Muscle of leg (tissue), 11 donors: ENCODE results near the gene AFG1L. TPM values are rescaled to one million over a fixed set of nuclear protein-coding genes. Genes with fewer than 3 reads are reported as not detected.
"Not testable (repeated sequence)": the region's sequence is repeated elsewhere in the genome, so short reads cannot be mapped to it uniquely, and the experiment has no call there.

Experiments
- DNase-seq: peaks from one replicate; pipeline ENCODE4 v3.0.0; 2013
- H3K27ac ChIP-seq: one replicate; pipeline ENCODE4 v1.5.1; 2013; ENCODE audit warnings: mild to moderate bottlenecking, low read length, control low read depth
- H3K27me3 ChIP-seq: one replicate; pipeline ENCODE4 v1.6.1; 2013; ENCODE audit warnings: low read length; ENCODE audit not compliant: control insufficient read depth, insufficient read depth
- H3K36me3 ChIP-seq: one replicate; pipeline ENCODE4 v1.6.1; 2013; ENCODE audit warnings: low read length; ENCODE audit not compliant: control insufficient read depth, insufficient read depth
- H3K4me1 ChIP-seq: one replicate; pipeline ENCODE4 v1.6.1; 2013; ENCODE audit warnings: low read length; ENCODE audit not compliant: control insufficient read depth, insufficient read depth
- H3K4me3 ChIP-seq: one replicate; pipeline ENCODE4 v1.5.1; 2013; ENCODE audit warnings: low read length, control low read depth
- H3K9me3 ChIP-seq: replicated peaks from 2 replicates; pipeline ENCODE4 v1.6.1; 2013; ENCODE audit warnings: low read depth, low read length; ENCODE audit not compliant: control insufficient read depth
- WGBS: methylation state at CpG from one replicate; pipeline ENCODE4 v1.1.5; 2013; ENCODE audit warnings: missing lambda C conversion rate; ENCODE audit not compliant: insufficient coverage; 5-methylcytosine and 5-hydroxymethylcytosine counted together
- polyA plus RNA-seq, 8 donors: library from polyadenylated mRNA; unstranded; fragments of 120-200 nt; gene quantifications; one replicate each; pipeline versions ENCODE4 v1.2.1 to v1.2.3, GENCODE V29; 2013; ENCODE audit warnings: inconsistent platforms in 1 of 8, low replicate concordance in 1 of 8; ENCODE audit not compliant: insufficient read length in 8 of 8, insufficient read depth in 1 of 8
- total RNA-seq: library from RNA; stranded (reverse); fragments of 120-200 nt; gene quantifications from one replicate; pipeline ENCODE4 v1.2.4, GENCODE V29; 2013

The AFG1L gene
- total and polyA plus RNA-seq, 9 donors, result 3.9 to 7.2 (median 5.1) TPM

DNA sequence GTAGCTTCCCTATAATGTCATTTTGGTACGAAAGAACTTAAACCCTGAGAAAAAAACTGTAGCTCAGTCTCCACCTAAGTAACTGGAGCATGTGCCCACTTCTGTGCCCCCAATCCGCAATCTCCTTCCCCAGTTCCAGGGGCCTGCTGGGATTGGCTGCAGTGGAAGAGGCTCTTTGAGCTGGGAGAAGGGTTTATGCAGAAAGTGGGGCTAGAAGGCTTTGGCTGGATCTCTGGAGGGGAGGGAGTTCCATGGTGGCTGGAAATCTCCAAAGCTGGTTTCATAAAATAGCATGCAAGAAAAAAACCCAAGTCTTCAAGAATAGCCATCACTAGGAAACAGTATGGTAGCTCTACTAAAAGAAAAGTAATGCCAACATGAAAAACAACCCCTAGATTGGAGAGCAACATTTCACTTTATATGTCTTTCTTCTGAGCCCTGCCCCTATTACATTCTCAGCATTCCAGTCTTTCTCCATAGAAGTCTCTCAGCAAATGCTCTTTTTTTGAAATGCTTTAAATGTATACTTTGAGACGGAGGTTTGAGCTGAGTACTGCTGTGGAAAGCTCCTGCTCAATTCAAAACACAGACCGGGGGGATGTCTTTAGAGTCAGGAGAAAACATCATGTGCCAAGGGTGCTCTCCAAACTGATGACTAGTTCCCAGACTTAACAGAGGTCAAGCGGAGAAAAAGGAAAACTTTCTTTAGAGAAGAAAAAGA, 229.8 kb downstream of the AFG1L start:
- no peaks in the 10 kb centered on the region for H3K4me1 ChIP-seq
- no peaks in the 10 kb centered on the region for H3K36me3 ChIP-seq
- no peak overlapping the region for H3K4me3 ChIP-seq
- peak; percentile 40 for DNase-seq
- H3K9me3 ChIP-seq, result no peaks in the 10 kb centered on the region
- no peak overlapping the region for H3K27ac ChIP-seq
- no peaks in the 10 kb centered on the region for H3K27me3 ChIP-seq
- WGBS, result 100% methylated on average over 1 of the region's 5 CpGs

GRCh38 chr6:108526739-108527174, 231.9 kb downstream of the AFG1L start:
- no peaks in the 10 kb centered on the region for H3K9me3 ChIP-seq
- H3K4me3 ChIP-seq, result no peak overlapping the region
- 68% methylated on average over 7 of the region's 7 CpGs for WGBS
- no peaks in the 10 kb centered on the region for H3K4me1 ChIP-seq
- peak; percentile 59 for DNase-seq
- no peak overlapping the region for H3K27ac ChIP-seq
- no peaks in the 10 kb centered on the region for H3K27me3 ChIP-seq
- no peaks in the 10 kb centered on the region for H3K36me3 ChIP-seq

DNA sequence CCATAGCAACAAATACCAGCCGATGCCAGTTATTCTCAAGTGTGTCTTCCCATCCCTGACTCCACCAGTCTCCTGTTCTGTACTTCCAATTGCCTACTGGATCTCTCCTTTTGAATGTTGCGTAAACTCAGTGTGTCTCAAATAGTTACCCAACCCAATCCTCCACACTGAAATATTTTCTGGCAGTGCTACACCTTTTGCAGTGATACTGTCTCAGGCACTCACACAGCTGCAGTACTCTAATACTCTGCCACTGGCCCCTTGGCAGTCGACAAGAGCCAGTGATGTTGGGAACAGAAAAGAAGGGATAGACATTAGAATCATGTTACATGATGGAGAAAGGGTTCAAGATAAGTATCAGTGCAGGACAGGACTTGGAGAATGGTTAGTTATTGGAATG, 234.0 kb downstream of the AFG1L start:
- no peaks in the 10 kb centered on the region for H3K27me3 ChIP-seq
- no peak overlapping the region for H3K4me3 ChIP-seq
- no peak for DNase-seq
- H3K27ac ChIP-seq, result no peak overlapping the region
- no peaks in the 10 kb centered on the region for H3K4me1 ChIP-seq
- H3K36me3 ChIP-seq, result no peaks in the 10 kb centered on the region
- 65% methylated on average over 3 of the region's 3 CpGs for WGBS
- H3K9me3 ChIP-seq, result no peaks in the 10 kb centered on the region

DNA sequence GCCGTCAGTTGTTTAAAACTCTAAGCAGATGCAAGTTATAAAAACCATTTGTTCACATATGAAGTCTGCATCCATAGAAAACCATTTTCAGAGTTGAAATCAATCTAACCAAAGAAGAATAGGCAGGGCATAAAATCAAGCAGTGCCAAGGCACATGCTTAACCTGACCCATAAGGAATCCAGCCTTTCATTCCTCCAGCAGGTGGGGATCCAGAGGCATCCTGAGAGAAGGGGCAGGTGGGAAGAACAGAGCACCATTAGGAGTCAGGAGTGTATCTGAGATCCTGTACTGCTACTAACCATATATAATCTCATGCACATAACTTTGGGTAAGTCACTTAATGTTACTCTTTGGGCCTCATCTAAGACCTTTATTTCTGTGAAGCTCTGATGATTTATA, 236.5 kb downstream of the AFG1L start:
- Histone ChIP-seq H3K27ac (no peak overlapping the region), H3K9me3 (no peaks in the 10 kb centered on the region), H3K27me3 (no peaks in the 10 kb centered on the region), H3K36me3 (no peaks in the 10 kb centered on the region), H3K4me3 (no peak overlapping the region), H3K4me1 (no peaks in the 10 kb centered on the region)
- 63% methylated on average over 1 of the region's 1 CpG for WGBS
- DNase-seq, result no peak

GRCh38 chr6:108535114-108535742, 240.4 kb downstream of the AFG1L start:
- WGBS, result 81% methylated on average over 5 of the region's 11 CpGs
- H3K4me3 ChIP-seq, result no peak overlapping the region
- H3K27me3 ChIP-seq, result no peaks in the 10 kb centered on the region
- no peak overlapping the region for H3K27ac ChIP-seq
- H3K9me3 ChIP-seq, result peaks cover under 1% of the 10 kb centered on the region
- no peaks in the 10 kb centered on the region for H3K4me1 ChIP-seq
- H3K36me3 ChIP-seq, result no peaks in the 10 kb centered on the region
- DNase-seq, result no peak

DNA sequence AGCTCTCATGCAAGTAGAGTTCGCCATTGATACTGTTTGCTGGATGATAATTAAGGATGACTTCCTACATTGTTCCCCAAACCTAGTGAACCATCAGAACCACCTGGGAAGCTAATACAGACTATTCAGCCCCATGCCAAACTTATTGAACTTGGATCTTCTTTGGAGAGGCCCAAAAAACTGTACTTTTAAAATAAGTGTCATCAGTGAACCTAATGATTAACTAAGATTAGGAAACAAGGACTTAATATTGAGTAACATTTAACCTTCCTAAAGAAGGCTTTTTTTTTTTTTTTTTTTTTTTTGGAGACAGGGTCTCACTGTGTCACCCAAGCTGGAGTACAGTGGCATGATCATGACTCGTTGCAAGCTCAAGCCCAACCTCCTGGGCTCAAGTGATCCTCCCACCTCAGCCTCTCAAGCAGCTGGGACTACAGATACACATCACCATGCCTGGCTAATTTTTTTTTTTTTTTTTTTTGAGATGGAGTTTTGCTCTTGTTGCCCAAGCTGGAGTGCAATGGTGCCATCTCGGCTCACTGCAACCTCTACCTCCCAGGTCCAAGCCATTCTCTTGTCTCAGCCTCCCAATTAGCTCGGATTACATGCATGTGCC, 241.2 kb downstream of the AFG1L start:
- no CpG with 5 or more reads among the region's 4 CpGs for WGBS
- not testable (repeated sequence) for H3K4me3 ChIP-seq, DNase-seq, H3K27ac ChIP-seq, H3K4me1 ChIP-seq, H3K27me3 ChIP-seq, H3K36me3 ChIP-seq, H3K9me3 ChIP-seq

DNA sequence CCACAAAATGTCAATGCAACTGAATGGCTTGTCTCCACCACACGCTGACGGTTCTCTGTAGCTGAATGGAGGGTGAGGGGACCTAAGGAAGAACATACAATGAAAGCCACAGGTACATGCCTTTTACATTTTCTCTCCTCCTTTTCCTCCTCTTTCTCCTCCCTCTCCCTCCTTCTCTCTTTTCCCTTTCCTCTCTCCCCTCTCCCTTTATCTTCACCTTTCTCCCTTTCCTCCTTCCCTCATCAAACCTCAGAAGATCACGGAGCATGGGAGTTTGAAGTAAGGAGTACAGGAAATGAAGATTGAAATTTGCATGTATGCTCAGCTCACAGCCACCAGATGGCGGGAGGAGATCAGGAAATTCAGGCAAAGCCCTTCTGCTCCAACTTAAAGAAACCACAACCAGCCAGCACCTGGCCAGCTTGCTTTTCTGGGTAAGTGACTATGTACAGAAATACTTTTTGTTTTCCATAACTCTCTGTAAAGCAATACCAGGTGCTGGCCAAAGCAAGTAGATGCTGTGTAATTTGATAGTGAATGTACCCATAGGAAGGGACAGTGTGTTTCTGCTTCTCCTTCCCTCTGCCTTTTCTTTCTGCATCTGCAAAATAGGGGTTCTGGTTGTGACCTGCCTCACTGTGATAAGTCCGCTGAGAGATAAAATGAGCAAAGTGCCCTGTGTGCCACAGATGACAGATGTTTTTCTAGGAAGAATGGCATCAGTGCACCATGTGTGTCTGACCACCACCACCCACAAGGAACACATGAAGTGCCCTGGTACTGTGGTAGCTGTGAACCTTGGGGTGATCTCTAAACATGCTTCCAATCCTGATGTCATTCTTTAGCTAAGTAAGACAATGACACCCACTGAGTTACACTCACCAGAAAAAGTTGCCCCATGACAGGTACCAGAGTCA, 247.2 kb downstream of the AFG1L start:
- no peaks in the 10 kb centered on the region for H3K36me3 ChIP-seq
- peaks cover 2% of the 10 kb centered on the region for H3K9me3 ChIP-seq
- no peak overlapping the region for H3K27ac ChIP-seq
- peaks cover 2% of the 10 kb centered on the region for H3K4me1 ChIP-seq
- WGBS, result no CpG with 5 or more reads among the region's 5 CpGs
- H3K4me3 ChIP-seq, result no peak overlapping the region
- peak; percentile 90 for DNase-seq
- H3K27me3 ChIP-seq, result no peaks in the 10 kb centered on the region

- Histone ChIP-seq H3K36me3 (no peaks in the 10 kb centered on the region), H3K4me3 (no peak overlapping the region), H3K27me3 (no peaks in the 10 kb centered on the region), H3K9me3 (peaks cover 2% of the 10 kb centered on the region), H3K27ac (no peak overlapping the region), H3K4me1 (peaks cover 2% of the 10 kb centered on the region)
- 80% methylated on average over 4 of the region's 7 CpGs for WGBS
- DNase-seq, result no peak
These were observed 248.5 kb downstream of the AFG1L start for GRCh38 chr6:108543175-108543940.

- peak; percentile 54 for DNase-seq
- no CpG with 5 or more reads among the region's 3 CpGs for whole genome bisulfite sequencing
- no peaks in the 10 kb centered on the region for H3K36me3 ChIP-seq
- peaks cover 2% of the 10 kb centered on the region for H3K4me1 ChIP-seq
- no peak overlapping the region for H3K27ac ChIP-seq
- H3K9me3 ChIP-seq, result peaks cover 2% of the 10 kb centered on the region
- no peak overlapping the region for H3K4me3 ChIP-seq
- no peaks in the 10 kb centered on the region for H3K27me3 ChIP-seq
These were observed 249.8 kb downstream of the AFG1L start for GRCh38 chr6:108544606-108545005.
